HepG2 (cell line): Measurements from ENCODE around the gene TCF12. TPM values are rescaled to one million over a fixed set of nuclear protein-coding genes. Genes with fewer than 3 reads are reported as not detected.

ENCODE experiments used
- ATAC-seq: fragments of 200-7000 bp; cut with Tn5 transposase; 3 replicates; pipeline ENCODE4 v1.9.1; 2020; ENCODE audit warnings: mild to moderate bottlenecking, moderate library complexity
- BruUV-seq: library from RNA; stranded (reverse); fragments of 400-500 nt; replicated peaks from 2 replicates; lab custom pipeline; 2021; lab: Mats Ljungman, UMichigan
- CTCF ChIA-PET: fragments of 300-600 bp; formaldehyde crosslinking; extraction: SDS; loops from one replicate; lab custom pipeline; 2021; ENCODE audit warnings: low total read pairs, inconsistent platforms, low intra/inter-chr PET ratio; lab: Yijun Ruan, JAX
- POLR2A ChIA-PET: fragments of 350-600 bp; sonication (Branson Sonifier 250); formaldehyde crosslinking; loops from one replicate; lab custom pipeline; 2020; ENCODE audit warnings: antibody characterized with exemption, inconsistent platforms; lab: Yijun Ruan, JAX
- DNase-seq: peaks from one replicate; pipeline ENCODE4 v3.0.0-alpha.2; 2015; ENCODE audit warnings: low spot score
- FAIRE-seq: peaks from 3 replicates; lab custom pipeline; 2011; peaks lifted over from hg19 to GRCh38; lab: Jason Lieb, UNC
- H2AFZ ChIP-seq: one replicate; pipeline ENCODE4 v1.6.1; 2011; ENCODE audit warnings: low read length, inconsistent platforms
- H3K27ac ChIP-seq: fragments of 300-600 bp; 3 replicates; pipeline ENCODE4 v1.8.0; 2011; ENCODE audit warnings: mixed run types, mild to moderate bottlenecking, mixed read lengths, low read length, inconsistent platforms; ENCODE audit not compliant: insufficient read depth; ENCODE audit errors: extremely low read length
- H3K27me3 ChIP-seq, 2 experiments: fragments of 200-600 bp in 1 of 2; 2 replicates in 1 of 2; 3 replicates in 1 of 2; pipeline versions ENCODE4 v1.6.0 to v1.8.0; 2011; ENCODE audit warnings: low read length in 2 of 2, mild to moderate bottlenecking in 2 of 2, moderate library complexity in 2 of 2, inconsistent platforms in 1 of 2; ENCODE audit not compliant: insufficient read depth in 2 of 2, control insufficient read depth in 1 of 2
- H3K36me3 ChIP-seq, 2 experiments: fragments of 200-600 bp in 1 of 2; replicated peaks in 1 of 2; 2 replicates in 1 of 2; 3 replicates in 1 of 2; pipeline versions ENCODE4 v1.5.1 to v1.8.0; 2011; ENCODE audit warnings: low read length in 2 of 2, inconsistent platforms in 1 of 2; ENCODE audit not compliant: insufficient read depth in 2 of 2, control insufficient read depth in 1 of 2
- H3K4me1 ChIP-seq: 2 replicates; pipeline ENCODE4 v1.5.1; 2012; ENCODE audit warnings: low read length, inconsistent platforms; ENCODE audit not compliant: insufficient read depth
- H3K4me2 ChIP-seq: 2 replicates; pipeline ENCODE4 v1.6.0; 2011; ENCODE audit warnings: low read depth, low read length, inconsistent platforms
- H3K4me3 ChIP-seq, 3 experiments: fragments of 200-600 bp in 1 of 3; sonication (generic), shearing (Covaris generic) in 1 of 3; replicated peaks in 1 of 3; 2 replicates each; pipeline ENCODE4 v1.5.1; 2011 to 2016; ENCODE audit warnings: low read length in 3 of 3, inconsistent platforms in 2 of 3, low read depth in 2 of 3, mild to moderate bottlenecking in 2 of 3, control low read depth in 1 of 3, mixed read lengths in 1 of 3; ENCODE audit not compliant: insufficient read depth in 1 of 3
- H3K79me2 ChIP-seq: one replicate; pipeline ENCODE4 v1.6.1; 2011; ENCODE audit warnings: low read length, inconsistent platforms; ENCODE audit not compliant: insufficient read depth
- H3K9ac ChIP-seq: 2 replicates; pipeline ENCODE4 v1.6.0; 2011; ENCODE audit warnings: mild to moderate bottlenecking, low read depth, low read length, inconsistent platforms; ENCODE audit not compliant: insufficient read depth
- H3K9me3 ChIP-seq: 2 replicates; pipeline ENCODE4 v1.5.1; 2012; ENCODE audit warnings: mild to moderate bottlenecking, low read length
- H4K20me1 ChIP-seq: 2 replicates; pipeline ENCODE4 v1.6.0; 2011; ENCODE audit warnings: inconsistent platforms, mild to moderate bottlenecking, low read length, moderate library complexity; ENCODE audit not compliant: insufficient read depth
- CREBL2 ChIP-seq: sonication (generic); formaldehyde crosslinking; IDR thresholded peaks from 2 replicates; pipeline ENCODE4 v1.8.1; 2023; ENCODE audit warnings: missing genetic modification reagents, mild to moderate bottlenecking, borderline replicate concordance
- ELF1 ChIP-seq: sonication (generic); formaldehyde crosslinking; IDR thresholded peaks from 2 replicates; pipeline ENCODE4 v1.4.0; 2020; ENCODE audit warnings: missing genetic modification reagents
- GABPA ChIP-seq, 2 experiments: IDR thresholded peaks; 2 replicates each; pipeline ENCODE4 v1.6.1; 2011 to 2016; ENCODE audit warnings: low read depth in 2 of 2, low read length in 1 of 2, missing biosample characterization in 1 of 2, missing genetic modification characterization in 1 of 2
- HNF1A ChIP-seq, 2 experiments: sonication (generic) in 1 of 2; formaldehyde crosslinking in 1 of 2; IDR thresholded peaks; 2 replicates each; pipeline versions ENCODE4 v1.4.0 to v1.6.1; 2016 to 2020; ENCODE audit warnings: borderline replicate concordance in 1 of 2, low read depth in 1 of 2, mild to moderate bottlenecking in 1 of 2, missing genetic modification reagents in 1 of 2
- HNF4A ChIP-seq: sonication (generic); formaldehyde crosslinking; IDR thresholded peaks from 2 replicates; pipeline ENCODE4 v1.4.0; 2020; ENCODE audit warnings: missing genetic modification reagents
- NR3C1 ChIP-seq: sonication (generic); formaldehyde crosslinking; IDR thresholded peaks from 2 replicates; pipeline ENCODE4 v1.4.0; 2020; ENCODE audit warnings: missing genetic modification reagents
- RERE ChIP-seq: IDR thresholded peaks from 2 replicates; pipeline ENCODE4 v1.6.1; 2016; ENCODE audit warnings: low read depth, missing genetic modification reagents, missing compliant biosample characterization
- RFX1 ChIP-seq: fragments of 450-650 bp; IDR thresholded peaks from 2 replicates; pipeline ENCODE4 v1.6.1; 2017
- RNF2 ChIP-seq: fragments of 450-650 bp; conservative IDR thresholded peaks from 2 replicates; pipeline ENCODE4 v1.6.1; 2016; ENCODE audit warnings: low read depth
- ZNF17 ChIP-seq: sonication (generic); formaldehyde crosslinking; IDR thresholded peaks from 2 replicates; pipeline ENCODE4 v1.5.0; 2020; ENCODE audit warnings: mild to moderate bottlenecking, missing genetic modification reagents
- ZNF350 ChIP-seq: sonication (generic); formaldehyde crosslinking; IDR thresholded peaks from 2 replicates; pipeline ENCODE4 v1.4.0; 2020; ENCODE audit warnings: mild to moderate bottlenecking, low read depth, missing genetic modification reagents, borderline replicate concordance
- ZNF563 ChIP-seq: sonication (generic); formaldehyde crosslinking; IDR thresholded peaks from 2 replicates; pipeline ENCODE4 v1.8.0; 2022; ENCODE audit warnings: mild to moderate bottlenecking, moderate library complexity, missing genetic modification reagents
- WGBS: methylation state at CpG from one replicate; pipeline ENCODE4 v1.1.6; 2017; ENCODE audit warnings: low lambda C conversion rate; 5-methylcytosine and 5-hydroxymethylcytosine counted together
- in situ Hi-C: cut with HindIII; loops from 2 replicates; pipeline ENCODE4 v1.10.0; 2017; ENCODE audit warnings: low pct_unique_long_range_greater_than_20kb; ENCODE audit not compliant: extremely low pct_ligation_motif_present
- intact Hi-C: fragments of 100-400 bp; cut with micrococcal nuclease; formaldehyde crosslinking; loops from one replicate; pipeline ENCODE4 v1.10.0; 2022; ENCODE audit not compliant: unreplicated experiment
- polyA plus RNA-seq, 8 experiments: library from polyadenylated mRNA; depleted of rRNA in 3 of 8; stranded (reverse) in 7 of 8; unstranded in 1 of 8; fragments of >200 nt; fragmentation: Illumina TruSeq in 4 of 8; extraction: Trizol in 4 of 8; gene quantifications; 2 replicates each; pipeline versions ENCODE4 v1.2.1 to v1.2.3, GENCODE V29; 2011 to 2016; ENCODE audit warnings: low read depth in 4 of 8, missing spikeins in 1 of 8, mixed read lengths in 1 of 8; ENCODE audit not compliant: insufficient read depth in 1 of 8
- total RNA-seq, 5 experiments: library from RNA; depleted of rRNA; stranded (reverse); fragments of >200 nt; fragmentation: Illumina TruSeq; extraction: Trizol; gene quantifications; 2 replicates each; pipeline ENCODE4 v1.2.3, GENCODE V29; 2016; ENCODE audit warnings: low read depth in 1 of 5

TCF12 gene
- total and polyA plus RNA-seq, 2 of the 13 experiments (the other 11 are each of a cell fraction or from before 2014, with no cell fraction given) = 48.6 to 51.1 TPM

GRCh38 chr15:56944485-56944884 lies 26.0 kb downstream of the TCF12 start:
- Histone ChIP-seq H2AFZ (no peak overlapping the region), H3K9me3 (peaks cover 3% of the 10 kb centered on the region; the same call in 1 of the 2 replicates), H3K4me3 (no peak overlapping the region), H3K27ac (no peak overlapping the region), H3K9ac (no peak overlapping the region), H3K4me1 (peaks cover 41% of the 10 kb centered on the region), H3K36me3 (no peaks in the 10 kb centered on the region; a peak in 1 of 5 replicates), H4K20me1 (peaks cover 8% of the 10 kb centered on the region), H3K4me2 (no peak overlapping the region), H3K27me3 (no peaks in the 10 kb centered on the region), H3K79me2 (peaks cover 93% of the 10 kb centered on the region)
- intact Hi-C loops (no loop called here), in situ Hi-C loops (no loop called here)
- 95% methylated on average over 1 of the region's 1 CpG for WGBS
- POLR2A ChIA-PET = interaction anchor here (1.4 kb wide), 1 partner anchor 13 kb away, joined by 3 read pairs; no protein-coding TSS in a partner anchor
- no TSS peak for BruUV-seq
- DNase-seq (no peak), FAIRE-seq (no peak), ATAC-seq (no peak)
- CTCF ChIA-PET = no interaction called here
- no peak for TF ChIP-seq HNF4A
- TF ChIP-seq RERE (CRISPR knock-in tag) = no peak
- TF ChIP-seq ELF1 (CRISPR knock-in tag) = no peak
- no peak for TF ChIP-seq GABPA (IDR thresholded peaks at IDR 0.05; ENCODE audit: low read depth, low read length)
- no peak for TF ChIP-seq GABPA (CRISPR knock-in tag; IDR thresholded peaks at IDR 0.05; ENCODE audit: low read depth)
- TF ChIP-seq ZNF17 (CRISPR knock-in tag) = no peak
- TF ChIP-seq HNF1A (IDR thresholded peaks at IDR 0.05; ENCODE audit: low read depth) = no peak
- TF ChIP-seq HNF1A (CRISPR knock-in tag; IDR thresholded peaks at IDR 0.05; ENCODE audit: borderline replicate concordance) = no peak
- no peak for TF ChIP-seq RNF2
- no peak for TF ChIP-seq RFX1
- no peak for TF ChIP-seq ZNF350 (CRISPR knock-in tag)
- no peak for TF ChIP-seq CREBL2 (CRISPR knock-in tag)
- TF ChIP-seq NR3C1 (CRISPR knock-in tag) = no peak
- TF ChIP-seq ZNF563 (CRISPR knock-in tag) = no peak
